GM10266 (cell line): ENCODE data around the gene DMRTA2.

Source experiments
- DNase-seq: peaks from one replicate; pipeline ENCODE4 v3.0.0; 2012; ENCODE audit errors: extremely low spot score
- CTCF ChIP-seq: IDR thresholded peaks from 2 replicates; pipeline ENCODE4 v1.5.1; 2012; ENCODE audit warnings: mild to moderate bottlenecking, low read depth; ENCODE audit not compliant: control insufficient read depth, insufficient read depth; ENCODE audit errors: missing control alignments

Gene DMRTA2

GRCh38 chr1:50424045-50424883 lies 1.0 kb upstream of the DMRTA2 start:
- TF ChIP-seq CTCF: no peak
- DNase-seq: peak; percentile 70

GRCh38 chr1:50423670-50424000 lies 392 bp upstream of the DMRTA2 start:
- peak; percentile 75 for DNase-seq

GRCh38 chr1:50422675-50422945 lies 633 bp downstream of the DMRTA2 start:
- DNase-seq: no peak
- TF ChIP-seq CTCF: no peak

More at GRCh38 chr1:50423670-50424000, 392 bp upstream of the DMRTA2 start:
- TF ChIP-seq CTCF: no peak

- DNase-seq: peak; percentile 55
- TF ChIP-seq CTCF: no peak
Measured at GRCh38 chr1:50421768-50422674, 1.2 kb downstream of the DMRTA2 start.

GRCh38 chr1:50421366-50421748 lies 1.9 kb downstream of the DMRTA2 start:
- TF ChIP-seq CTCF: no peak
- DNase-seq: no peak

- TF ChIP-seq CTCF: no peak
- DNase-seq: no peak
Measured at GRCh38 chr1:50420689-50421365, 2.4 kb downstream of the DMRTA2 start.
